Activated naive CD8-positive, alpha-beta T cell (primary cell): ENCODE results near the gene LDLRAD4.

Experiments used
- H3K27ac Mint-ChIP-seq: one replicate; pipeline ENCODE4 v1.8.0; 2021; ENCODE audit warnings: mixed read lengths
- H3K27me3 Mint-ChIP-seq: one replicate; pipeline ENCODE4 v1.8.0; 2021; ENCODE audit warnings: mixed read lengths
- H3K36me3 Mint-ChIP-seq: one replicate; pipeline ENCODE4 v1.8.0; 2021; ENCODE audit warnings: mixed read lengths
- H3K4me1 Mint-ChIP-seq: one replicate; pipeline ENCODE4 v1.8.0; 2021; ENCODE audit warnings: low read depth, mixed read lengths
- H3K4me3 Mint-ChIP-seq: one replicate; pipeline ENCODE4 v1.8.0; 2021; ENCODE audit warnings: mild to moderate bottlenecking, mixed read lengths
- H3K9me3 Mint-ChIP-seq: one replicate; pipeline ENCODE4 v1.8.0; 2021; ENCODE audit warnings: low read depth, mixed read lengths

The LDLRAD4 gene

GRCh38 chr18:13300029-13300428 lies 81.5 kb downstream of the LDLRAD4 start:
- peaks cover 32% of the 10 kb centered on the region for H3K4me1 Mint-ChIP-seq
- no peaks in the 10 kb centered on the region for H3K9me3 Mint-ChIP-seq
- no peaks in the 10 kb centered on the region for H3K27me3 Mint-ChIP-seq
- no peak overlapping the region for H3K4me3 Mint-ChIP-seq
- no peak overlapping the region for H3K27ac Mint-ChIP-seq
- H3K36me3 Mint-ChIP-seq, result no peaks in the 10 kb centered on the region

- no peak overlapping the region for H3K4me3 Mint-ChIP-seq
- H3K9me3 Mint-ChIP-seq, result peaks cover 6% of the 10 kb centered on the region
- H3K4me1 Mint-ChIP-seq, result peaks cover 30% of the 10 kb centered on the region
- H3K27me3 Mint-ChIP-seq, result no peaks in the 10 kb centered on the region
- H3K36me3 Mint-ChIP-seq, result peaks cover 1% of the 10 kb centered on the region
- no peak overlapping the region for H3K27ac Mint-ChIP-seq
Measured at GRCh38 chr18:13300796-13301195, 82.2 kb downstream of the LDLRAD4 start.

- no peak overlapping the region for H3K4me3 Mint-ChIP-seq
- H3K36me3 Mint-ChIP-seq, result peaks cover 2% of the 10 kb centered on the region
- peaks cover 32% of the 10 kb centered on the region for H3K4me1 Mint-ChIP-seq
- peaks cover 8% of the 10 kb centered on the region for H3K9me3 Mint-ChIP-seq
- H3K27ac Mint-ChIP-seq, result no peak overlapping the region
- no peaks in the 10 kb centered on the region for H3K27me3 Mint-ChIP-seq
Measured at GRCh38 chr18:13302040-13302439, 83.5 kb downstream of the LDLRAD4 start.

GRCh38 chr18:13302457-13303225 lies 84.1 kb downstream of the LDLRAD4 start:
- Mint-ChIP-seq H3K27ac (no peak overlapping the region), H3K4me1 (peaks cover 30% of the 10 kb centered on the region), H3K9me3 (peaks cover 8% of the 10 kb centered on the region), H3K36me3 (peaks cover 2% of the 10 kb centered on the region), H3K4me3 (no peak overlapping the region), H3K27me3 (no peaks in the 10 kb centered on the region)

GRCh38 chr18:13303756-13304364 lies 85.3 kb downstream of the LDLRAD4 start:
- H3K4me3 Mint-ChIP-seq, result no peak overlapping the region
- H3K4me1 Mint-ChIP-seq, result peaks cover 42% of the 10 kb centered on the region
- peaks cover 2% of the 10 kb centered on the region for H3K36me3 Mint-ChIP-seq
- no peaks in the 10 kb centered on the region for H3K27me3 Mint-ChIP-seq
- H3K27ac Mint-ChIP-seq, result no peak overlapping the region
- peaks cover 8% of the 10 kb centered on the region for H3K9me3 Mint-ChIP-seq

GRCh38 chr18:13305301-13305700 lies 86.7 kb downstream of the LDLRAD4 start:
- peaks cover 8% of the 10 kb centered on the region for H3K9me3 Mint-ChIP-seq
- H3K4me1 Mint-ChIP-seq, result peaks cover 51% of the 10 kb centered on the region
- H3K27ac Mint-ChIP-seq, result no peak overlapping the region
- H3K27me3 Mint-ChIP-seq, result no peaks in the 10 kb centered on the region
- peaks cover 2% of the 10 kb centered on the region for H3K36me3 Mint-ChIP-seq
- no peak overlapping the region for H3K4me3 Mint-ChIP-seq

- no peak overlapping the region for H3K4me3 Mint-ChIP-seq
- peaks cover 51% of the 10 kb centered on the region for H3K4me1 Mint-ChIP-seq
- H3K27ac Mint-ChIP-seq, result no peak overlapping the region
- H3K9me3 Mint-ChIP-seq, result peaks cover 8% of the 10 kb centered on the region
- peaks cover 2% of the 10 kb centered on the region for H3K36me3 Mint-ChIP-seq
- H3K27me3 Mint-ChIP-seq, result no peaks in the 10 kb centered on the region
Measured at GRCh38 chr18:13306583-13306982, 88.0 kb downstream of the LDLRAD4 start.

- Mint-ChIP-seq H3K27me3 (no peaks in the 10 kb centered on the region), H3K36me3 (peaks cover 2% of the 10 kb centered on the region), H3K4me1 (peaks cover 51% of the 10 kb centered on the region), H3K4me3 (no peak overlapping the region), H3K27ac (peak overlapping the region; percentile 31), H3K9me3 (peaks cover 8% of the 10 kb centered on the region)
Measured at GRCh38 chr18:13308369-13308768, 89.8 kb downstream of the LDLRAD4 start.

GRCh38 chr18:13309031-13309747 lies 90.6 kb downstream of the LDLRAD4 start:
- peaks cover 2% of the 10 kb centered on the region for H3K36me3 Mint-ChIP-seq
- peak overlapping the region; percentile 31 for H3K27ac Mint-ChIP-seq
- H3K27me3 Mint-ChIP-seq, result no peaks in the 10 kb centered on the region
- H3K4me1 Mint-ChIP-seq, result peaks cover 56% of the 10 kb centered on the region
- peaks cover 8% of the 10 kb centered on the region for H3K9me3 Mint-ChIP-seq
- H3K4me3 Mint-ChIP-seq, result no peak overlapping the region

- Mint-ChIP-seq H3K36me3 (peaks cover 2% of the 10 kb centered on the region), H3K27ac (no peak overlapping the region), H3K4me3 (no peak overlapping the region), H3K27me3 (no peaks in the 10 kb centered on the region), H3K4me1 (peaks cover 60% of the 10 kb centered on the region), H3K9me3 (peaks cover 8% of the 10 kb centered on the region)
Measured at GRCh38 chr18:13309748-13310670, 91.4 kb downstream of the LDLRAD4 start.

GRCh38 chr18:13311193-13311592 lies 92.6 kb downstream of the LDLRAD4 start:
- Mint-ChIP-seq H3K27me3 (no peaks in the 10 kb centered on the region), H3K9me3 (peaks cover 6% of the 10 kb centered on the region), H3K4me3 (no peak overlapping the region), H3K4me1 (peaks cover 58% of the 10 kb centered on the region), H3K27ac (no peak overlapping the region), H3K36me3 (peaks cover 3% of the 10 kb centered on the region)

- Mint-ChIP-seq H3K4me3 (no peak overlapping the region), H3K27me3 (no peaks in the 10 kb centered on the region), H3K27ac (peak overlapping the region; percentile 75), H3K4me1 (peaks cover 52% of the 10 kb centered on the region), H3K9me3 (peaks cover 12% of the 10 kb centered on the region), H3K36me3 (peaks cover 9% of the 10 kb centered on the region)
Measured at GRCh38 chr18:13312515-13312914, 94.0 kb downstream of the LDLRAD4 start.

GRCh38 chr18:13313006-13313686 lies 94.6 kb downstream of the LDLRAD4 start:
- Mint-ChIP-seq H3K27ac (peak overlapping the region; percentile 75), H3K27me3 (no peaks in the 10 kb centered on the region), H3K36me3 (peaks cover 9% of the 10 kb centered on the region), H3K9me3 (peaks cover 12% of the 10 kb centered on the region), H3K4me3 (peak overlapping the region; percentile 42), H3K4me1 (peaks cover 47% of the 10 kb centered on the region)

- H3K9me3 Mint-ChIP-seq, result peaks cover 12% of the 10 kb centered on the region
- no peak overlapping the region for H3K4me3 Mint-ChIP-seq
- peaks cover 9% of the 10 kb centered on the region for H3K36me3 Mint-ChIP-seq
- H3K27ac Mint-ChIP-seq, result no peak overlapping the region
- H3K27me3 Mint-ChIP-seq, result no peaks in the 10 kb centered on the region
- peaks cover 31% of the 10 kb centered on the region for H3K4me1 Mint-ChIP-seq
Measured at GRCh38 chr18:13315000-13315399, 96.4 kb downstream of the LDLRAD4 start.
